ENCODE measurements around the gene SLC44A3. TPM values are rescaled to one million over a fixed set of nuclear protein-coding genes. Genes with fewer than 3 reads are reported as not detected.

The SLC44A3 gene
- polyA plus RNA-seq, 1 of the 3 experiments (the other 2 are of a cell fraction): 2.6 TPM

- peaks cover 35% of the 10 kb centered on the region for H4K20me1 ChIP-seq (ENCODE audit: insufficient read depth)
- peaks cover 65% of the 10 kb centered on the region for H3K79me2 ChIP-seq (ENCODE audit: insufficient read depth)
- ChIA-PET CTCF (interaction anchor here (0.8 to 5.2 kb wide), 10 partner anchors 9 to 117 kb away, joined by 3 to 36 read pairs (median 4); no protein-coding TSS in a partner anchor), POLR2A (interaction anchor here (1.0 to 2.2 kb wide), 6 partner anchors 20 to 114 kb away, joined by 3 to 20 read pairs (median 5); partner anchors contain the start of gene SLC44A3)
- H3K27me3 ChIP-seq (ENCODE audit: insufficient read depth): no peaks in the 10 kb centered on the region
- H3K4me3 ChIP-seq (ENCODE audit: low read depth in 2 of 2, low read length in 1 of 2): peak within 1 kb of the TSS; percentile 96 to 98
- peaks cover 18% of the 10 kb centered on the region for H3F3A ChIP-seq (replicated peaks; ENCODE audit: insufficient read depth)
- no peaks in the 10 kb centered on the region for H3K9me3 ChIP-seq
- DNase-seq: peak; percentile 98
- no peaks in the 10 kb centered on the region; the same call in 1 of the 2 replicates for H3K9me2 ChIP-seq
- peaks cover 19% of the 10 kb centered on the region in 2 experiments for H3K36me3 ChIP-seq (replicated peaks in 1 of 2; ENCODE audit: control insufficient read depth in 1 of 2, insufficient read depth in 2 of 2, low read length in 1 of 2)
- H3K4me1 ChIP-seq (ENCODE audit: control insufficient read depth in 1 of 2, insufficient read depth in 2 of 2, low read depth in 1 of 2, low read length in 1 of 2): peaks cover 29 to 42% of the 10 kb centered on the region in 2 experiments
- H3K9ac ChIP-seq: peak within 1 kb of the TSS; percentile 98
- peak within 1 kb of the TSS; percentile 75 for H2AFZ ChIP-seq (ENCODE audit: low read depth)
- peak within 1 kb of the TSS; percentile 97 to 98 for H3K27ac ChIP-seq (ENCODE audit: low read depth in 2 of 2, low read length in 1 of 2)
- WGBS (ENCODE audit: low lambda C conversion rate): no CpG with 5 or more reads among the region's 57 CpGs
- H3K4me2 ChIP-seq: peak within 1 kb of the TSS; percentile 88
- TF ChIP-seq EZH2phosphoT487 (IDR thresholded peaks at IDR 0.05; ENCODE audit: borderline replicate concordance, low read depth) (no peak), PBX3 (IDR thresholded peaks at IDR 0.05) (0 out of 2 replicates have a peak, but pooled peaks have one; percentile 12), TEAD4 (IDR thresholded peaks at IDR 0.05; ENCODE audit: borderline replicate concordance, insufficient read depth) (0 out of 2 replicates have a peak, but pooled peaks have one; percentile 15), TAF1 (IDR thresholded peaks at IDR 0.05; ENCODE audit: borderline replicate concordance, low read depth, low read length) (peak; percentile 97), TCF12 (IDR thresholded peaks at IDR 0.05) (no peak), CTCF (IDR thresholded peaks at IDR 0.05) (no peak), GATA2 (CRISPR knock-in tag; IDR thresholded peaks at IDR 0.05) (no peak), NFIC (IDR thresholded peaks at IDR 0.05; ENCODE audit: borderline replicate concordance) (no peak; the same call in 1 of the 2 replicates), RCOR1 (IDR thresholded peaks at IDR 0.05; ENCODE audit: low read length) (no peak), CHD2 (IDR thresholded peaks at IDR 0.05; ENCODE audit: low read length, partially characterized antibody) (peak; percentile 8), SMC3 (IDR thresholded peaks at IDR 0.05; ENCODE audit: low read depth, low read length) (no peak), SIN3A (IDR thresholded peaks at IDR 0.05; ENCODE audit: borderline replicate concordance, low read depth, low read length) (peak; percentile 68; the same call in 1 of the 2 replicates), MAX (IDR thresholded peaks at IDR 0.05; ENCODE audit: low read depth) (peak; percentile 76; the same call in 1 of the 2 replicates), USF2 (IDR thresholded peaks at IDR 0.05; ENCODE audit: borderline replicate concordance, low read depth, low read length) (no peak), FOSL2 (IDR thresholded peaks at IDR 0.05; ENCODE audit: borderline replicate concordance, low read depth) (no peak), POLR2AphosphoS5 (IDR thresholded peaks at IDR 0.05; ENCODE audit: low read depth, low read length) (peak; percentile 94), FOXJ3 (CRISPR knock-in tag; IDR thresholded peaks at IDR 0.05) (no peak)
- TF ChIP-seq, protein P1, sequence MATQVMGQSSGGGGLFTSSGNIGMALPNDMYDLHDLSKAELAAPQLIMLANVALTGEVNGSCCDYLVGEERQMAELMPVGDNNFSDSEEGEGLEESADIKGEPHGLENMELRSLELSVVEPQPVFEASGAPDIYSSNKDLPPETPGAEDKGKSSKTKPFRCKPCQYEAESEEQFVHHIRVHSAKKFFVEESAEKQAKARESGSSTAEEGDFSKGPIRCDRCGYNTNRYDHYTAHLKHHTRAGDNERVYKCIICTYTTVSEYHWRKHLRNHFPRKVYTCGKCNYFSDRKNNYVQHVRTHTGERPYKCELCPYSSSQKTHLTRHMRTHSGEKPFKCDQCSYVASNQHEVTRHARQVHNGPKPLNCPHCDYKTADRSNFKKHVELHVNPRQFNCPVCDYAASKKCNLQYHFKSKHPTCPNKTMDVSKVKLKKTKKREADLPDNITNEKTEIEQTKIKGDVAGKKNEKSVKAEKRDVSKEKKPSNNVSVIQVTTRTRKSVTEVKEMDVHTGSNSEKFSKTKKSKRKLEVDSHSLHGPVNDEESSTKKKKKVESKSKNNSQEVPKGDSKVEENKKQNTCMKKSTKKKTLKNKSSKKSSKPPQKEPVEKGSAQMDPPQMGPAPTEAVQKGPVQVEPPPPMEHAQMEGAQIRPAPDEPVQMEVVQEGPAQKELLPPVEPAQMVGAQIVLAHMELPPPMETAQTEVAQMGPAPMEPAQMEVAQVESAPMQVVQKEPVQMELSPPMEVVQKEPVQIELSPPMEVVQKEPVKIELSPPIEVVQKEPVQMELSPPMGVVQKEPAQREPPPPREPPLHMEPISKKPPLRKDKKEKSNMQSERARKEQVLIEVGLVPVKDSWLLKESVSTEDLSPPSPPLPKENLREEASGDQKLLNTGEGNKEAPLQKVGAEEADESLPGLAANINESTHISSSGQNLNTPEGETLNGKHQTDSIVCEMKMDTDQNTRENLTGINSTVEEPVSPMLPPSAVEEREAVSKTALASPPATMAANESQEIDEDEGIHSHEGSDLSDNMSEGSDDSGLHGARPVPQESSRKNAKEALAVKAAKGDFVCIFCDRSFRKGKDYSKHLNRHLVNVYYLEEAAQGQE (IDR thresholded peaks at IDR 0.05; ENCODE audit: low read depth, low read length): peak; percentile 60; the same call in 1 of the 2 replicates
- TF ChIP-seq, protein P2, sequence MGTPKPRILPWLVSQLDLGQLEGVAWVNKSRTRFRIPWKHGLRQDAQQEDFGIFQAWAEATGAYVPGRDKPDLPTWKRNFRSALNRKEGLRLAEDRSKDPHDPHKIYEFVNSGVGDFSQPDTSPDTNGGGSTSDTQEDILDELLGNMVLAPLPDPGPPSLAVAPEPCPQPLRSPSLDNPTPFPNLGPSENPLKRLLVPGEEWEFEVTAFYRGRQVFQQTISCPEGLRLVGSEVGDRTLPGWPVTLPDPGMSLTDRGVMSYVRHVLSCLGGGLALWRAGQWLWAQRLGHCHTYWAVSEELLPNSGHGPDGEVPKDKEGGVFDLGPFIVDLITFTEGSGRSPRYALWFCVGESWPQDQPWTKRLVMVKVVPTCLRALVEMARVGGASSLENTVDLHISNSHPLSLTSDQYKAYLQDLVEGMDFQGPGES (IDR thresholded peaks at IDR 0.05; ENCODE audit: low read depth, low read length): 0 out of 2 replicates have a peak, but pooled peaks have one; percentile 28
- TF ChIP-seq, protein P3, sequence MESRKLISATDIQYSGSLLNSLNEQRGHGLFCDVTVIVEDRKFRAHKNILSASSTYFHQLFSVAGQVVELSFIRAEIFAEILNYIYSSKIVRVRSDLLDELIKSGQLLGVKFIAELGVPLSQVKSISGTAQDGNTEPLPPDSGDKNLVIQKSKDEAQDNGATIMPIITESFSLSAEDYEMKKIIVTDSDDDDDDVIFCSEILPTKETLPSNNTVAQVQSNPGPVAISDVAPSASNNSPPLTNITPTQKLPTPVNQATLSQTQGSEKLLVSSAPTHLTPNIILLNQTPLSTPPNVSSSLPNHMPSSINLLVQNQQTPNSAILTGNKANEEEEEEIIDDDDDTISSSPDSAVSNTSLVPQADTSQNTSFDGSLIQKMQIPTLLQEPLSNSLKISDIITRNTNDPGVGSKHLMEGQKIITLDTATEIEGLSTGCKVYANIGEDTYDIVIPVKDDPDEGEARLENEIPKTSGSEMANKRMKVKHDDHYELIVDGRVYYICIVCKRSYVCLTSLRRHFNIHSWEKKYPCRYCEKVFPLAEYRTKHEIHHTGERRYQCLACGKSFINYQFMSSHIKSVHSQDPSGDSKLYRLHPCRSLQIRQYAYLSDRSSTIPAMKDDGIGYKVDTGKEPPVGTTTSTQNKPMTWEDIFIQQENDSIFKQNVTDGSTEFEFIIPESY (IDR thresholded peaks at IDR 0.05; ENCODE audit: borderline replicate concordance, low read depth): no peak
Measured at GRCh38 chr1:94926915-94927404, 106.8 kb downstream of the SLC44A3 start, which contains the start of gene CNN3. Gene CNN3 (minus strand): TSS chr1:94927110. CDS start chr1:94926894, 216 bp downstream.

Data from SK-N-SH (cell line).